Coronary artery (tissue), 2 donors: ENCODE data around the gene ING3.

Experiments used
- DNase-seq: peaks from one replicate; pipeline ENCODE4 v3.0.0-alpha.2; 2017; ENCODE audit warnings: low spot score
- H3K27ac ChIP-seq, 2 donors: fragments of 200-600 bp; sonication (generic); one replicate each; pipeline ENCODE4 v1.5.1; 2016 to 2019
- H3K4me3 ChIP-seq: fragments of 200-600 bp; sonication (generic); 2 replicates; pipeline ENCODE4 v1.5.1; 2016; ENCODE audit warnings: mild to moderate bottlenecking, moderate library complexity
- TF ChIP-seq, protein P1 (sequence below): fragments of 200-600 bp; sonication (generic); IDR thresholded peaks from one replicate; pipeline ENCODE4 v1.5.1; 2019; ENCODE audit warnings: antibody characterized with exemption

The ING3 gene

DNA sequence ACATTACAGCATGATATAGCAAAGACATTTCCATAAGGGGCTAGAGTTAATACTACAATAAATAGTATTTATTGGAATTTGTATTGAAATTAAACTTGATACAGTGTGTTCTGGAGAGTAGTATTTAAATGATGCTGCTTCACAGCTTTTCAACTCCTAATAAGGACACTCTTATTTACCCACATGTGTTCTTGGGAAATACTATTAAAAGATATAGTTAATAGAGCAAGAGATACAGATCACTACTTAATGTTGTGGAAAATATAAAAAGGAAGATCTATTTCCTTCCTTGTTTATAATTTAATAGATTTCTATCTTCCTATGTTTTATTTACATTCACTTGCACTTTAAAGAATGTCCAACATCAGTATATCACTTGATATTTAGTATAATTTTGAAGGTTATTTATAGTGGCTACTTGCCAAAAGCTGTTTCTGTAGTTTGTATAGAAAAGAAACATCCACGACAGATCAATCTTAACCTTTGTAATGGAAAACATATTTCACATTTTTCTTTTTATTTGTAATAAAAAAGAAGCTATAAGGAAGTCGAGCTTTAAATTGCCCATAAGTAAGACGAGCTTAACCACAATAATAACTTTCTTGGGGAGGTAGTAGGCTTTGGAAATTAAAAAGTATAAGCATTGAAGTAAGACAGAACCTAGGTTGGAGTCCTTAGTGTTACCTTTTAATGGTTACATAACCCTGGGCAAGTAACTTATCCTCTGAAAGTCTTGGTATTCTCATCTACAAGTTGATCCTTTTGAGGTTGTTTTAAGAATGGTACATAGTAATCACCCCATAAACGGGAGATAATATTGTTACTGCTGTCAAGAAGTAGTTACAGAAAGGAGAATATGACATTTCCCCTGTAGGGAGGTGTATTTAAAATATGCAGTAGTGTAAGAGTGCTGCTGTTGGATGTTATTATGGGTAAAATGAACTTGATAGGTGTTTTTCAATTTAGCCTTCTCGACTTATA is 70.7 kb downstream of the ING3 start:
- no peak for DNase-seq
- no peak overlapping the region for H3K4me3 ChIP-seq
- TF ChIP-seq, protein P1, sequence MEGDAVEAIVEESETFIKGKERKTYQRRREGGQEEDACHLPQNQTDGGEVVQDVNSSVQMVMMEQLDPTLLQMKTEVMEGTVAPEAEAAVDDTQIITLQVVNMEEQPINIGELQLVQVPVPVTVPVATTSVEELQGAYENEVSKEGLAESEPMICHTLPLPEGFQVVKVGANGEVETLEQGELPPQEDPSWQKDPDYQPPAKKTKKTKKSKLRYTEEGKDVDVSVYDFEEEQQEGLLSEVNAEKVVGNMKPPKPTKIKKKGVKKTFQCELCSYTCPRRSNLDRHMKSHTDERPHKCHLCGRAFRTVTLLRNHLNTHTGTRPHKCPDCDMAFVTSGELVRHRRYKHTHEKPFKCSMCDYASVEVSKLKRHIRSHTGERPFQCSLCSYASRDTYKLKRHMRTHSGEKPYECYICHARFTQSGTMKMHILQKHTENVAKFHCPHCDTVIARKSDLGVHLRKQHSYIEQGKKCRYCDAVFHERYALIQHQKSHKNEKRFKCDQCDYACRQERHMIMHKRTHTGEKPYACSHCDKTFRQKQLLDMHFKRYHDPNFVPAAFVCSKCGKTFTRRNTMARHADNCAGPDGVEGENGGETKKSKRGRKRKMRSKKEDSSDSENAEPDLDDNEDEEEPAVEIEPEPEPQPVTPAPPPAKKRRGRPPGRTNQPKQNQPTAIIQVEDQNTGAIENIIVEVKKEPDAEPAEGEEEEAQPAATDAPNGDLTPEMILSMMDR: no peak
- peak overlapping the region; percentile 55 to 59 for H3K27ac ChIP-seq

DNA sequence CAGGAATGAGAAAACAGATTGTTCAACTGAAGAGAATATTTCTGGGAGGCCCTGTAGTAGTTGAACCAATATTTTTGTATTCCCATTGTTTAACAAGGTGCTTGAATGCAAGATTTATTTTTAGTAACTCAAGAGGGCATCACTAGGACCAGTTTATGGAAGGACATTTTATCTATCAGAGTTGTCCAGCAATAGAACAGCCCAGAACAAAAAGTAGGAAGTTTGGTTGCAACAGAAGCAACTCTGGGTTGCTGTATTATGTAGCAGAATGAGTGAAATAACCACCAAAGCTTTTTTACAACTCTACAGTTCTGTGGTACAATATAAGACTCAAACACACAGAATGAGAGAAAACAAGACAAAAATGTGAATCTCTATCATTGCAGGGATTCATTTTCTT is 72.6 kb downstream of the ING3 start:
- peak overlapping the region; percentile 12 for H3K4me3 ChIP-seq
- no peak for DNase-seq
- TF ChIP-seq, protein P1: no peak
- peak overlapping the region; percentile 67 to 74 for H3K27ac ChIP-seq

DNA sequence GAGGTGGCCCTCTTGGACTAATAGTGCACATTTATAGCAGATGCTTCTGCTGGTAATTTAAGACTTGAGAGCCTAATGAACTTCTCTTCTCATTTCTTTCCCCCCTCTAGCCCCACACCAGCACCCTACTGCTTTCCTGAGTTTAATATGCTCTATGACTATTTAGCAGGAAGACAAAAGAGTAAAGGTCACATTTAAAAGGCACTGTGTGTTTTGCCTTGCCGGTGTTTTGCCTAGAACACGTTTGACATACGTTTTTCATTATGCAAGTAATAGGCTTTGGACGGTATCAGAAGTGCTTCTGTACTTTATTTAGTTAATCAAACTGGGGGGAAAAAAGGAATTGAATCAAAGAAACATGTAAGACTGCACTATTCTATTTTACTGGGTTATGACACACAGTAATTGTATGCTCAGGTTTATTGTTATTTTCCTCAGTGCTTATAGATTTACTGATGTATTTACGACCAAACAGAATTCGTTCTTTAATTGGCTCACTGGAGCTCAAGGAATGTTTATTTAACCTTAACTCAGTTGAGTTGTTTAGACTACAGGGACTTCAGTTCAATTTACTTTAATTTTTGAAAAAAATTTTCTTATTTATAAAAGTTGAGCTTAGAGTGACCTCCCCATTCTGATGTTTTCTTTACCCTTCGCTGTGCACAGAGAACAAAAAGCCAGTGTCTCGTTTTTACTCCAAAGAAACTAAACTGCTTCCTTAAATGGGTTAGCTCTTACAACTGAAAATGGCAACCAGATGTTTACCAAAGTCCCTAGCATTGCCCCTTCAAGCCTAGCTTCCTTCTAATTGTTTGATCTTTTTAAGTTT is 73.3 kb downstream of the ING3 start:
- TF ChIP-seq, protein P1: no peak
- peak overlapping the region; percentile 12 for H3K4me3 ChIP-seq
- no peak for DNase-seq
- H3K27ac ChIP-seq: peak overlapping the region; percentile 67 to 74

DNA sequence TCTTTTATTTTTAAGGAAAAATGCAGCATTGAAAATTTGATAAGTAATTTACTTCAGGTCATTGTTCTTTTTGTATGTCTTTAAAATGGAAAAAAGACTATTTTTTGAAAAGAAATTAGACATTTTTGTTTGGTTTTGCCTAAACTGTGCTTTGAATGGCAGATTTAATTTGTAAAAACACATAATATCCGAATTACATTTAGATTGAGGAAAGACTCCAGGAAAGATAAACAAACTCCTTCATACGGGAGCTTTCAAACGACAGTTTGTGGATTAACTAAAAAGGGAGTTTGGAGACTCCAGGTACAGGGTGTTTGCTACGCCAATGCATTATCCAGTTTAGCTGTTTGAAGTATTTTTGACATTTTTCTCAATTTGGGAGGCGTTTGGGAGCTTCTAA is 74.0 kb downstream of the ING3 start:
- TF ChIP-seq, protein P1: no peak
- H3K4me3 ChIP-seq: no peak overlapping the region
- H3K27ac ChIP-seq: peak overlapping the region; percentile 67 to 74
- no peak for DNase-seq

DNA sequence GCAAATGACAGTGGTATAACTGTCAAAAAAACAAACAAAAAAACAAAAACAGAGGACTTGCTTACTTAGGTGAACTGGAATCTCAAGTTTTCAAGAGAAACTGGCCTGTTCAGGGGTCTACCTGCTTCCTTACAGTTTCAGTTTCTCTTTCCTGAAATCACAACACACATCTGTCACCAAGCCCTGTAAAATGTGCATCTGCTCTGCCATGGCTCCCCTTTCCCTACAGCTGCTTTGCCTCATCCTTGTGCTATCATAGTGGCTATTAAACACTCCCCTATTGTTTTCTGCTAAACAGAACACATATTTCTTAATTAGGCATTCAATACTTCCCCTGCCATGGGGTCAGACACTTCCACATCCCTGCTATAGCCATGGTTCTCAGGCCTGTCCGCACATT is 75.6 kb downstream of the ING3 start:
- Histone ChIP-seq H3K27ac (peak overlapping the region; percentile 24 to 49), H3K4me3 (no peak overlapping the region)
- no peak for DNase-seq
- TF ChIP-seq, protein P1: no peak

DNA sequence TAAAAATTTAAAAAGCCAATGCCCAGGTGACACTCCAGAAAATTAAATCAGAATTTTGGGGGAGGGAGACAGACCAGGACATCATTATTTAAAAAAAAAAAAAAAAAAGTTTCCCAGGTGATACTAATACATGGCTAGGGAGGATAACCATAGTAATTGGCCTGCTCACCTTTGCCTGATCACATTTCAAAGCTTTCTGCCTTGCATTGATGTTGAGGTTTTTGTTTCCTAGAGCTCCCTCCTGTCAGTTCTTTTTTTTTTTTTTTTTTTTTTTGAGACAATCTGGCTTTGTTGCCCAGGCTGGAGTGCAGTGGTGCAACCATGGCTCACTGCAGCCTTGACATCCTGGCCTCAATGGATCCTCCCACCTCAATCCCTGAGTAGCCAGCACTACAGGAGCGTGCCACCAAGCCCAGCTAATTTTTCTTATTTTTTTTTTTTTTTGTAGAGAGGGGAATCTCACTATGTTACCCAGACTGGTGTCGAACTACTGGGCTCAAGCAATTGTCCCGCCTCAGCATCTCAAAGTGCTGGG is 76.1 kb downstream of the ING3 start:
- TF ChIP-seq, protein P1: no peak
- H3K27ac ChIP-seq: peak overlapping the region; percentile 20 to 24
- no peak for DNase-seq
- no peak overlapping the region for H3K4me3 ChIP-seq
